GM18867 (cell line): ENCODE measurements around the gene RHOF.

Experiments
- ATAC-seq: cut with Tn5 transposase; IDR thresholded peaks from one replicate; pipeline ENCODE4 v1.9.1; 2021; ENCODE audit warnings: mild to moderate bottlenecking, moderate library complexity; ENCODE audit not compliant: unreplicated experiment

Gene RHOF

DNA sequence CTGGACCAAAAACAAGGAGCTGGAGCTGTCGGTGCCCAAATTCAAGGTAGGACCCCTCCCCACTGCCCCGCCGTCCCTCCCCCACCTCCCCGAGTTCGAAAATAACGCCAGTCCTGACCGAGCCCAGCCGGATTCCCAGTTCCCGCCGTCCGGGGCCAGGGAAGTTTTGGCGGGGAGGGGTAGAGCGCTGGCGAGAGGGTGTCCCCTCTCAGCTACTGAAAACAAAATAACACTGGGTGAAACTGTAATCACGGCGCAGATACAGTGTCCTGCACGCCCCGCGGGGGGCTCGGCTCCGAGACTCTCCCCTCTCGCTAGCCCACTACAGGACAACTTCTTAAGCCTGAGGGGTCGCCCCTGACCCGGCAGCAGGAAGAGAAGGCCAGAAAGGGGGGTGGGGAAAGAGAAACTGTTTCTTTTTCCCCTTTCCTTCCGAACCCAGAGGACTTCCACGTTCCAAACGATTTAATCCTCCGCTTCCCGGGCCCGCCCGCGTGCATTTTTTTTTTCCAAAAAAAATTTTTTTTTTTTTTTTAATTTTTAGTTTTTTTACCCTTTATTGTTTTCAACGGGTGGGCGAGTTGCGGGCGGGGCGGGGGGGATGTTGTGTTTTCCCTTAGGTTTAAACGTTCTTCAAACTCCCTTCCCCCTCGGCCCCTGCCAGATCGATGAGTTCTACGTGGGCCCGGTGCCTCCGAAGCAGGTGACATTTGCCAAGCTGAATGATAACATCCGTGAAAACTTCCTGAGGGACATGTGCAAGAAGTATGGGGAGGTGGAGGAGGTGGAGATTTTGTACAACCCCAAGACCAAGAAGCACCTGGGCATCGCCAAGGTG is 11.9 kb upstream of the RHOF start:
- no peak for ATAC-seq

DNA sequence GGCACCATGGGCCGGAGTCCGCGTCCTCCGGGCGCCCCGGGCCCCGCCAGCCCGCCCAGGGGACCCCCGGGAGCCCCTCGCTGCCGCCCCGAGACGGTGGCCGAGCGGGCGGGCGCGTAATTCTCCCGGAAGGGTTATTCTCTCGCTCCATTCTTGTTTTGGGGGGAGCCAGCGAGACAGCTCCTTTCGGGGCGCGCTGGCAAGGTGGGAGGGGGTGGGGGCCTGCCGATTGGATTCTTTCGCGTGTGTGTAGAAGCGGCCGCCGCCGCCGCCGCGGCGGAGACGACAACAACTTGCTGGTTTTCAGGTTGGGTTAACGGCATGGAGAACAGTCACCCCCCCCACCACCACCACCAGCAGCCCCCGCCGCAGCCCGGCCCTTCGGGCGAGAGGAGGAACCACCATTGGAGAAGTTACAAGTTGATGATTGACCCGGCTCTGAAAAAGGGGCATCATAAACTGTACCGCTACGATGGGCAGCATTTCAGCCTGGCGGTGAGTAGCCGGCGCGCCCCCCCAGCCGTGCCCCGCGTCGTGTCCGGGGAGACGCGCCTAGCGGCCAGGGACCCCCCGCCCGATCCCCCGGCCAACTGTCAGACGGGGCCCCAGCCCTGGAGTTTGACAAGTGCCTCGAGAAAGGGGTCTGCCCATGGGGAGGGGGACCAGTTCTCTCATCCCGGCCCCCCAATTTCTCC is 11.1 kb upstream of the RHOF start:
- no peak for ATAC-seq

DNA sequence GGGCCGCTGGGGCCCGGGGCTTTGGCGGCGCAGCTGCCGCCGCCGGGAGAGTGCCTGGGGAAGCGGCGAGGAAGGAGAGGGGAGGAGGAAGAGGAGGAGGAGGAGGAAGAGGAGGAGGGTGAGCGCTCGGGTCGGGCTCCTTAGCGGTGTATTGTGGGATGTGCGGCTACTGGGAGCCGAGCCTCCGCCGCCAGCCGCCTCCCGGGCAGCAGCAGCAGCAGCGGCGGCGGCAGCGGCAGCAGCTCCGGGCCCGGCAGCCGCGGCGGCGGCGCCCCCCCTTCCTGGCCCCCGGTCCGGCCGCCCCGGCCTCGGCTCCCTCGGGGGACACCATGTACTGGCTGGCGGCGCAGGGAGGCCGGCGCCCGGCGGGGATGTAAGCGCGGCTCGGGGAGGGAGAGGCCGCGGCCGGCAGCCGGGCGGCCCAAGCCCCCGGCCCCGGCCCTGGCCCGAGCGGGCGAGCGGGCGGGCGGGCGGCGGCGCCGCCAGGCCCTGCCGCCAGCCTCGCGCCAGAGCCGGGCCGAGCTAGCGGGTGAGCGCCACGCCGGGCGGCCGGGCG is 10.5 kb upstream of the RHOF start, which contains the start of gene SETD1B:
Gene SETD1B (plus strand): TSS at position 149 of the 556 bp plus-strand sequence. CDS start 729 bp downstream, outside the sequence.
- no peak for ATAC-seq

DNA sequence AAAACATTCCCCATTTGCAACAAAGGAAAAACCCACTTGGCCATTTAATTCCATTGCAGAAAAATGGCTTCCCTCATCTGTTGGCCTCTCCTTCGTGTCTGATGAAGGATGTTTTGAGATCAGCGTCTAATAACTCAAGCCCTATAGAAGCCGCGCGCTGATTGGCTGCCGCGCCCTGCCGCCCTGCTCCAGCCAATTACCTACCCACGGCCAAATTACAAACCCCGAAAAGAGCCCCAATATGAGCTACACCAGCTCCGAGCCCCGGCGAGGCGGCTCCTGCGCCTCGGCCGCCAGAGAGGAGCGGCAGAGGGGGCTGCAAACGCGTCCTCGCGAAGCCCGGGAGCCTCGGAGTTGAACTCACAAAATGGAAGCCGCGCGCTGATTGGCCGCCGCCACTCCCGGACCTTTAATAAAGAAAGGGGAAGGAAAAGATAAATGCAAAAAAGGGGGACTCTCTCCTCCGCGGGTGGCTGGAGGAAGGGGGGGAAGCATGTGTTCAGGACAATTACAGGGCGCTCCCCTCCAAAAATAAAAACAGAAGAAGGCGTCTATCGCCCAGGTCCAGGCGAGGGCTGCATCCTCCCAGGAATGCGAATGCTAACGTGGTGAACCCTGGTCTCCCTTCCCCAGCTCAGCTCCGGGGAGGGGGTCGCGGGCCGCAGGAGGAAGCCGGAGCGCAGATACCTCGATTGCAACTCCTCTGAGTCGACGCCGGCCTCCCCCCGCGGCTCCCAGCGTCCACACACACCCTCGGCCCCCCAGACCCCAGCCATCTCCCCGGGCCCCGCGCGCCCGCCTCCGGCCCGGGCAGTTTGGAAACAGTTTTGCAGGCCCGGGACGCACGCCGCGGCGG is 9.6 kb upstream of the RHOF start:
- ATAC-seq, result peak; percentile 41

DNA sequence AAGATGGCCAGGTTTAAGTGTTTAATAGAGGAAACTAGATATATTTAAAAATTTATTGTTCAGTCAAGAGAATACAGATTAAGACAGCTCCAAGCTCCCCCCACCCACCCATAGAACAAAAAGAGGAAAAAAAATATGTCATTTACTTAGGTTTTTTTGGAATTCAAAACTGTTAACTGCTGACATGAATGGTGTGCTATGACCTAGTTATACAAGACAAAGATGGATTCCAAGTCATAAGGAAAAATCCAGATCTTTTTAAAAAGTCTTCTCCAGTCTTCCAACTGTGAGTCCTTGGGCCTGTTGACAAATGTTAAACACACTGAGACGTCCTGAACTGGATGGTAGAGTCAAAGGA is 9.0 kb upstream of the RHOF start:
- no peak for ATAC-seq

DNA sequence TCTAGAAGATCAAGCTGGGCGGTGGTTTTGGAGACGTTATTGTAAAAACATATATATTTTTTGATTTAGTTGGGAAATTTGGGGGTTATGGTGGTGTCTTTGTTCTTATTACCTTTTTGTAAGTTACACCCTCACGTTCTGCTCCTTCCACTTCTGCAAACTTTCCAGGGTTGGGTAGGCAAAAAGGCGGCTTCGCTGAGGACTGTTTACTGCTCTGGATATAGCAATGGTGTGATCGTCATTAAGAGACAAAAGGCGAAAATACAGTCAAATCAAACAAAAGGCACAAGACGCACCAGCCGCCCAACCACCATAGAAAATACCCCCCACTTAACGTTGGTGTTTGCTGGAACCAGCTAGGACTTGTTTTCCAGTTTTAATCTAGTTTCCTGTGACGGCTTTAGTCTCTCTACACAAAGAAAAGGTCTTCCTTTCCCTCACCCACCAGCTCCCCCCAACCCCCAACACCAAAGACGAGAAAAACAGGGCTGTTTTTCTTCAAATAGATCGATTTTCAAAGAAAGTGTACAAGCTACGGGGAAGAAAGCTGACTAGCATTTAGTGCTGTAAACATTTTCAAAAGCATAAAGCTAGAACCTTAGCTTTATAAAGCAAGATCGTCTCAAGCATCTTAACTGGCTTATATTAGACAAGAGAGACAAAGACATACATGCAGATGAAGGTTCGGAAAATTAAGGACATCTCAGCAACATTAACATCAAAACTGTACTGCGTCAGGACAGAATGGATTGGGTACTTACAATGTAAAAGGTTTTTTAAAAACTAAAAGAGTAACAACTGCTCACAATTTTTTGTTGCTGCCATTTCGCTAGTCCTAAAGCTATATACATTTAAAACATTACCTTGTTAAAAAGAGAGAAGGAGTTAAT is 8.4 kb upstream of the RHOF start:
- ATAC-seq, result no peak

DNA sequence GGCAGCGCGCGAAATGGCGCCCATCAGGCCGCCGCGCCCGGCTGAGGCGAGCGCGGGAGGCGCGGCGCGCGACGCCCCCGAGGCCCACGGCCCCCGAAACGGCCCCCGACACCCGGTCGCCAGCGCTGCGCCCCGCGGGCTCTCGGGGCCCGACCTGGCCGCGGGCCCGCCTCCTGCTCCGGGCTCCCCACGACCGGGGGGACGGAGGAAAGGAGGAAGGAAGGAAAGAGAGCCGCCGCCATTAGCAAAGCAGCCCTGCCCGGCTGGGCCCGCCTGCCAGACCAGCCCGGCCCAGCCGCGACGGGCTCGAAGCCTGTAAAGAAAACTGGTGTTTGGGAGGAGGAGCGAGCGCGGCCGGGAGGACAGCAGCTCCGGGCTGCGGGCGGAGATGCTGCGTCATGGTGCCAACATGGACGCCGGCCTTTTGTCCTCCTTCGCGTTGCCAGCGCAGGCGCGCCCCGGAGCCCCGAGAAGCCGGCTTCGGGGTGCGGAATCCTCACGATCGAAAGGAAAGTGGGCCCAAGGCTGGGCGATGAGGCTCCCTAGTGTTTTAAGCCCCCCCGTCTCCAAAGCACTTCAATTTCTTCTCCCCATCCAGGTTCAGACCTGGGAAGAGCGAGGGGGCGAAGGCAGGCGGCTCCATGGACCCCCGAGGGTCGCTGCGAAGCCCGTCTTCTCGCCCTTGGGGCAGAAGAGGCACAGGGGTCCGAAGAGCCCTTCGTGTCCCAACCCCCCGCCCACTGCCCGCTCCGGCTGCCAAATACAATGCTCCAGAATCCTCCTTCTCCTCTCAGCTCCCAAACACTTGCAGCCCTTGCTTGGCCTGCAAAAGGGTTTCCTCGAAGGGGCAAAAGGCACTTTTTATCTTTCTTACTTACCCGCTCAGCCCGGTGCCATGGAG is 7.5 kb upstream of the RHOF start:
- ATAC-seq, result no peak

DNA sequence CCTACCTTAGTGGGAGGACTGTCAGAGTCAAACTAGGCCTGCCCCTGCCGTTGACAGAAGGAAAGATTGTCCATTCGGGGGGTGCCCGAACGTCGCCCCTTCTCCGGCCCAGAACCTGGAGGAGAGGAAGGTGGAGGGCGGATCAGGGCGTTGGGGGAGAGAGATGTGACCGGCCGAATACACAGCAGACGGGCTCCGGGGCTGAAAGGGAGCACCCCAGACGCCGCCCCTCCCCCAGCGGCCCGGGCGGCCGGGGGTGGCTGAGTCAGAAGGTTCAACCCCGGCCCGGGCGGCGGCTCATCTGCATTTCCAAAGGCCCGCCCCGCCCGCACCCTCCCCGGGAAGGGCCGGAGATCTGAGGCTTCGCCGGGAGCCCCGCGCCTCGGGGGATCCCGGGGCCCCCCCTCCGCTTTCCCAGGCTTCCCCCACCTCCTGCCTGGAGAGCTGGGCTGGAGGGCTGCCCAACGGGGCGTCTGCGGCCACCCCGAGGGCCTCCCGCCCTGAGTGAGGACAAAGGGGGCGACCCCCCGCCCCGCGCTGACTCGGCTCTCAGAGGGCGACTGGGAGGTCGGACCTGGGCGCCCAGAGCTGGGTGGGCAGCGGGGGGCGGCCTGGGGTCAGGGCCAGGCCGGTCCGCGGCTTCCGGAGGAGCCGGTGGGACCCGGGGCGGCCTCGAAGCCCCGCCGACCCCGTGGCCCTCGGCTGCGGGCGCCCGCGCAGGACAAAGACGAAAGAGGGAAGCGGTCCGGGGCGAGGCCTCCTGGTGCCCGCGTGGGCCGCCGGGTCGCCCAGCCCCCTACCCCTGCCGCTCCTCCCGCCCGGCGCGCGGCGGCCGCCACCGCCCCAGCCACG is 6.6 kb upstream of the RHOF start:
- peak; percentile 25 for ATAC-seq

DNA sequence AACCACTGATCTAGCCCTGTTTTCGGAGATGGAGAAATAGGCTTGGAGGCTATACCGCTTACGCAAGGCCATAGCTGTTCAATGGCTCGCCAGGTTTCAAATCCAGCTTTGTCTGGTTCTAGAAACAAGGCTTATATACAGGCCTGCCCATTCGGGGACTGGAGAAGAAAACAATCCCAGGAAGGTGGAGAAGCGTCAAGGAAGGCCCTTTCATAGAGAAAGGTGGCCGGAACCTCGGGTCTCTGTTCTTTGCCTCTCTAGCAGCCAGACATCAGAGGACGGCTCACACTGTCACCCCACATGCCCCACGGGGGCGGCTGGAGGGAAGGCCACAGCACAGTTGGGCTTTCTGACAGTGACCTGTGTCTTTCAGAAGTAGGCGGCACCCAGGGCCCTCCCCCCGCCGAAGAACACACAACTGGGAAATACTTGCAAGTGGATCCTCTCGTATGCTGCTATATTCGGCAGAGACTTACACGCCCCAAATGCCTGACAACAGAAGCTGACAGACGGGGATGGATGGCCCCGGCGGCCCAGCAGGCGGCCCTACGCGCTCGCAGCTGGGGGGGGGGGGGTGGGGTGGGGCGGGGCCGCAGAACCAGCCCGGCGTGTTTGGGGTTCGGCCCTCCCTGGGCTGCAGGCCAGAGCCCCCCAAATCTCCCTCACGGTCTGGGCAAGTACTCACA is 5.8 kb upstream of the RHOF start:
- ATAC-seq, result no peak

DNA sequence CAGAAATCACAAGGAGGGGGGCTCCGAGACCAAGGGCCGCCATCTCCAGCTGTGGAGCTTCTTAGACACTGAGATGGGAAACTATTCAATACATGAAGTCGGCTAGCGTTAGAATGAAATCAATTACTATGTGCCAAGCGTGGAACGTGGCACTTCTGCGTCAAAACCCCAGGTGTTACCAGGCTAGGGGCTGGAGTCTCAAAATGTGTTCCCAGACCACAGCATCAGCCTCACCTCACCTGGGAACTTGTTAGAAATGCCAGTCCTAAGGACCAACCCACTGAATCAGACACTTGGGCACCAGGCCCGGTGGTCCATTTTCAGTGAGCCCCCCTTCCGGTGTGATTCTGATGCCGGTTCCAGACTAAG is 5.3 kb upstream of the RHOF start:
- ATAC-seq, result no peak

DNA sequence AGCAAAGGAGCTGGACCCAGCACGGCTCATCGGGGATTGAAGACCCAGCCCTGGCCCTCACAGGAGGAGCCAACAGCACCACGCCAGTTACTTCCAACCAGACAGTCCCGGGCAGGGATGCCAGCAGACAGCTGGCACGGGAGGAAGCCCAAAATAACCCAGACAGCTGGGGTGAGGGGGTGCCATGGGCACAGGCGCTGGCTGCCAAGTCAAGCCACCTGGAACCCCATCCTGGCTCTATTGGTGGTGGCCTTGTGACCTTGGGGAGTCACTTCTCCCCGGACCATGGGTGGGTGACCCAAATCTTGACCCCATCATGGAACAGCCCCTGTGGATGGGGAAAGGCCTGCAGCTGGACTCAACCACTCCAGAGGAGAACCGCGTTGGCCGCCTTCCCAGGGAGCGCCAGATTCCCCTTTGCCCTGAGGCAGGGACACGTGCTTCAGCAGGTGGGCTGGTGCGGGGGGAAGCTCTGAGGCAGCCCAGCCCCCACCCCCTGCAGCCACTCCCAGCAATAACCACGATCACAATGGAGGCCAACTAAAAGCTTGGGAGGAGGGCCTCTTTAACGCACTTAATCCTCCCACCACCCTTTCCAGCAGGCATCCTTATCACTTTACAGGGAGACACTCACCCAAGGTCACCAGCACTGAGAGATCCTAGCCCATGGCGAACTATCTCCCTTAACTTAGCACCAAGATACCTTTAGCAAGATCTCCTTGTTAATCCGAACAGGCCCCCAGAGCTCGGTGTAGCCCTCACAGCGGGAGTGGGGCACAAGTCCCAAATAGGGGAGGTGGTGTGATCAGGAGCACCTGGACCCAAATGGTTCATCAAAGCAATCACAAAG is 4.7 kb upstream of the RHOF start:
- no peak for ATAC-seq

DNA sequence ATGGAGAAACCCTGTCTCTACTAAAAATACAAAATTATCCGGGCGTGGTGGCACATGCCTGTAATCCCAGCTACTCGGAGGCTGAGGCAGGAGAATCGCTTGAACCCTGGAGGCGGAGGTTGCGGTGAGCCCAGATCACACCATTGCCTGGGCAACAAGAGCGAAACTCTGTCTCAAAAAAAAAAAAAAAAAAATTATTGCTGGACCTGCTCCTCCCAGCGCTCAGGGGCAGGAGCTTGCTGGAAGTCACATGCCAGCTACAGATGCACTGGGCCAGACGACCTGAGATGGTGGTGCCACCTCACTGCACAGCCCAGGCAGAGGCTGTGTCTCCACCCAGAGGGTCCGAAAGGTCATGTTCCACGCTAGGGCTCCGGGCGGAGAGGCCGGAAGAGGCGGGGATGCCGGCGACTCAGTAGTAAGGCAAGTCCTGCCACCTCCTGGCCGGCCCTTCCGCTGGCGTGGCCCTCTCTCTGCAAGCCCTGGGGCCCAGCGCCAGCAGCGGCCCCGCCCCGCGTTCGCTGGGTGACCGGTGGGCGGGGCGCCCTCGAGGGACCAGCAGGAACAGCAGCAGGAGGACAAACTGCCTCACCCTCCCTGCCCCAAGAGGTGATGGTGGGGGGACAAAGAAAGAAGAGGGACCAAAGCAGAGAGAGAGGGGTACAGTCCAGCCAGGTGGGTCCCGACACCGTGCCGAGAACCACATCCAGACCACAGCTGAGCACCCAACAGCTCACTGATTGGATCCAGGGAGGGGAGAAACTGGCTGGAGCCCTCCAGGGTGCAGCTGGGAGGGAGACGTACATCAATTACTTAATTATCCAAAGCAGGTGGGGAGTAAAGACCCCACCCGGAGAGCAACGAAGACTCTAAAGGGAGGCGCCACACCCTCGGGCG is 3.6 kb upstream of the RHOF start:
- ATAC-seq, result no peak

DNA sequence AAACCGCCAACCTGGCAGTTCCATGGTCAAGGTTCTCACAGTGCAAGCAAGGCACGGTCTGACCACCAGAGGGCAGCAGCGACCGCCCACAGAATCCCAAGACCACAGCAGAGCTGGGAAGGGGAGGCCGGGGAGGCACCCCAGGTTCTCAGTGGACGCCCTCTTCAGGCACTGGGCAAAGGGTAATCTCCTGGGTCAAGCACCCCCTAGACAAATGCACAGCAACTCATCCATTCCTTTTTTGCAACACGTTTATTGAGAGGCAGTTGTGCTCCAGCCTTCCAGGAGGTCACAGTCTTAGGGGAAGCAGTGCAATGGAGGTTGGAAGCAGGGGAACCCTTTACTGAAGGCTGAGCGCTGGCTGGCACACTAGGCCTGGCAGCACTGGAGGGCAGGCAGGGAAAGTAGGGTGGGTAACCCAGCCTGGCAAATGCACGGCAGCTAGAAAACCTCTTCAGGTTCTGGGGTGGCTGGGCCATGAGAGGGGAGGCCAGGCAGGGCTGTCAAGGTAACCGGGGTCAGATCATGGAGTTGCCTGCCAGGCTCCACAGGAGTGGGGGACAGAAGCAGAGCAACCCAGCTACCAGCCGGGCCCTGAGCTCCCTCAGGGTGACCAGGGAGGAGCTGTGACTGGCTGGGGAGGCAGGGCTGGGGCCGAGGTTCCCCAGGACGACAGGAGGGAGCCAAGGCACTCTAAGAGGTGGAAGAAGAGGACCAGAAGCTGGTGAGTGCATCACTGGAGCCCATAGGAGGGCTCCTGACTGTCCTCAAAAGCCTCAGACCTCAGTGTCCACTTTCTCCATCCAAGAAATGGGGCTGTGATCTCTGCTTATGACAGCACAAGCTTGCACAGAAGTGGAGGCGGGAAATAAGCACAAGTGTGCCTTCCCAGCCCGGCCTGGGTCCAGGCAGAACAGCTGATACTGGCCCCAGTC is 1.8 kb upstream of the RHOF start:
- no peak for ATAC-seq

DNA sequence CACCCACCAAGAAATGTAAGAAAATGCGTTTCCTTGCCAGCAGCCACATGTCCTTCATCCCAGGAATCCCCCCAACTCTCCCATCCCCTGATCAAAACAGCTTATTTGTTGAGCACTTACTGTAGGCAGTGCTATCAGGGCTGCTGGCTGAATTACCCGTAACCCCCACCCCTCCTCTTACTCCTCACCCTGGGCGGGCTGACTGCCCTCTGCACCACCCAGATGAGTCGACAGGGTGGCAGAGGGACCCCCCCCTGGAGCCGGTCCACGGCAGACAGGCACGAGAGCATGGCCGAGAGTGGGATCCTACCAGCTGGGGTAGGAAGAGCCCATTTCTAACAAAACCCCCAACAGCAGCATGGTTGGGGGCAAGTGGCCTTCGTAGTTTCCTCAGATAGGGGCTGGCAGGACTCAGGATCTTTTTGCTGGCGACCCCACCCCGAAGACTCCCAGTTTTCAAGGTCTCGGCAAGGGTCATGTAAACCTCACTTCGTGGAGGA is 1.1 kb upstream of the RHOF start:
- no peak for ATAC-seq
